Posterior cingulate gyrus (tissue), 11 donors: ENCODE results near the gene SYNPO2.

Experiments
- DNase-seq, 10 donors: peaks; one replicate each; pipeline versions ENCODE4 v3.0.0 to v3.0.0-alpha.2; 2020 to 2021; ENCODE audit warnings: mixed read lengths in 3 of 10
- intact Hi-C: fragments of 100-400 bp; cut with DNase I; formaldehyde crosslinking; loops from one replicate; pipeline ENCODE4 v1.15.1; 2023

Gene SYNPO2

DNA sequence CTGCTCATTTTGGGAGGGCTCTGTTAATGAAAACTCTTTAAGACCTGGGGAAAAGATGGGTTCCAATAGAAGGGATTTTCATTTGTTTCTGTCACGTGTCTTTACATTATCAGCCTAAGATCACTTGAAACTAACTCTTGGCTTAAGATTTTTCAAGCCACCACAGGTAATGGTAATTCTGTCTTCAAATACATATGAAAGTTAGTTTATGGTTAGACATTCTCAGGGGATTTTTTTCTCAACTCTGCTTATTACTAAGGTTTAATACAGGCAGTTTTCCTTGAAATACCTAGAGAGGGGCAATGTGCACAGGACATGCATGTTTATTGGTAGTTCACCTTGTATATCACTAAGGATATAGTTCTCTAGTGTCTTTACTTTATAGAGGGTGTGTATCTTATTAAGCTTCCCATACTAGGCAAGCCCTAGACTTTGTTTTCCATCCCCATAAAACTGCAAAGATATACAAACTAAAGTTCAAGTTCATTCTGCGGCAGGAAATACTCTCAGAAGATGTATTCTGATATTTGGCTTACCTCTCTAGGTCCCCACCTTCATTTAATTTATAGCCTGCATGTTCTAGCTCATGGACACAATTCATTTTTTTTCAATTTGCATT lies 208.7 kb downstream of the SYNPO2 start:
- intact Hi-C loops: no loop called here
- no peak for DNase-seq

DNA sequence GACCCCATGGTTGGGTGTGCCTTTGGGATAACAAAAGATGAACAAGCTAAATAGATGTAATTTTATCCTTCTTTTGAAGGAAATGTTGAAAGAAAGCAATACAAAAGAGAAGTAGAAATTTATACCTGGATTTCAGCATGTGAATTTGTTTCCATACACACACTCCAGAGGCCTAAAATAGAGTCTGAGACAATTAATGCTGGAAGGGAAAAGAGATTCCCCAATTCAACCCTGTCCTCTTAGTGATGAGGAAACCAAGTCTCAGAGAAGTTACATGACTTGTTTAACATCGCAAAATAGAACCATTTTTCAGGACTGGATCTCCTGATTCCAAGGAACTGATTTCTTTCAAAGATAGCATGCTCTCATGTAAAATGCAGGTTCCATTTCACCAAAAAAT lies 209.7 kb downstream of the SYNPO2 start:
- intact Hi-C loops: no loop called here
- DNase-seq: no peak

DNA sequence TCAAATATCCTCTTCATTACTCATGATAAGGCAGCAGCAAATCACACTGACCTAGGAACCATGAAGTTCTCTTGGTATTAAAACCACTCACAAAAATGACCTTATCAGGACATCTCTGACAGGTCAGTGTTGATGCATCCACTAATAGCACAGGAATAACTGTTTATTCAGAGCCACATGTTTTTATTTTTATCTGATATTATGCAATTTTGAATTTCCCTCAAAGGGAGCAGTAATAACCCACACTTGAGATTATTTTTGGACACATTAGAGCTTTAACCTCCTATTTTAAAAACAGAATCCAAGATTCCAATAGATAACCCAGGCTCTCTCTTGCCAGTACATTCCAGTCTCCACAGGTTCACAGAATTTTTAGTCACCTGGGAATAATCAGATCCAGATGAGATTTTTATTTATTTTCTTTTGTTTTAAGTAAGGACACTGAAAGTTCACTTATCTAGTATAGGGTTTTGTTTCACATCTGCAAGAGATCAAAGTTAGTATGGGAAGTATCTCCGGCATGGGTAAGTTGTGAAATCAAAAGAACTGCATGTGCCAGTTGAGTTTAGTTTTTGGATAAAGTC lies 210.7 kb downstream of the SYNPO2 start:
- intact Hi-C loops: no loop called here
- DNase-seq: no peak

DNA sequence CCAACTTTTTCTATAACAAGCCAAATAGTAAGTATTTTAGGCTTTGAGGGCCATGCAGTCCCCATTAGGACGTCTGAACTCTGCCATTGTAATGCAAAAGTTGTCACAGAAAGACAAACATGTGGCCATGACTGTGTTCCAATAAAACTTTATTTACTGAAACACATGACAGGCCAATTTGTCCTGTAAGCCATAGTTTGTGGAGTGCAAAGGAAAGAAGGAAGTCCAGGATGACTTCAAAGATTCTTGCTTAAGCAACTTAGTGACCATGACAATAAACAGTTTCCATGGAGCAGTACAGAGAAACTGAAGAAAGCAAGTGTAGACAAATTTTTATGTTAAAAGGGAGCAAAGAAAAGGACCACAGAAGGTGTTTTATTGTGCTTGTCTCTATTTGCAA lies 212.0 kb downstream of the SYNPO2 start:
- no peak for DNase-seq
- intact Hi-C loops: no loop called here

DNA sequence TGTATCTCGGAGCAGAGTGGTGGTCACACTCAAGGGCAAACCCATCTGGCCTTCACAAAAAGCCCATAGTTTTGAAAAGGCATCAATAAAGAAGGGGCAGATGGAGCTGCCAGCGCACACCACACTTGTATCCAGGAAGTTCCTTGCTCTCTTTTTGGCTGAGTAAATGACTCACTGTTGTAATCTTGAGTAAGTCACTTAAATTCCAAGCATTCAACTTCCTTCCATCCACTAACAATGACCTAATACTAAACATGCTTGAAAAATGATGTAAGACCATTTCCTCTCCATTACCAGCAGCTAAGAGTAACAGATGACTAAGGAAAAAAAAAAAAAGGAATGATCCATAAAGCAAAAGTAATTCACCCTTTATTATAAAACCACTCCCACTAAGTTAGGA lies 214.6 kb downstream of the SYNPO2 start:
- intact Hi-C loops: no loop called here
- DNase-seq: no peak

DNA sequence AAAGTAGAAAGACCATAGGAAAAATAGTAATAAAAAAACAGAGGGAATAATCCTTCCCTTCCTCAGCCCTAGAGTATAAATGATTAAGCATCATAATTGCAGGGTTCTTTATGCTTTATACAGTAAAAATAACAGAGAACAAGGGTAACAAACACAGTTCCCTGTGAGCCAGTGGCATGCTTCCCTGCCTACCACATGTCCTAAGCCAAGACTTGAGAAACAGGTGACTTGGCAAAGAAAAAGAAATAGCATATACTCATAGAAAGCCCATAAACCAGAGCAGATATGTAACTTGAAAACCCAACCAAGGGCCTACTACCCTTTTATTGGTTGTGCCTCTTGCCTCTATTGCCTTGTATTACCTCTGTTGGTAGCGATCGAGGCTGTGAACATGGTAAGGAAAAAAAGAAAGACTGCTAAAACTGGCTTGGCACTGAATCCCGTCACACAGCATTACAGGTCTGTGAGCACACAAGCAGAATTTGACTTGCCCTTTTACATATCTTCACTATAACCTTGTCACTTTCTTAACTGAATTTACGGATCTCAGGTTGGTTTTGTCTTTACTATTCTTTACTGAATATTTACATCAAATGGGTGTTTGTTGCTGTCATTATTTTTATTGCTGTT lies 216.1 kb downstream of the SYNPO2 start:
- DNase-seq: no peak
- intact Hi-C loops: no loop called here

DNA sequence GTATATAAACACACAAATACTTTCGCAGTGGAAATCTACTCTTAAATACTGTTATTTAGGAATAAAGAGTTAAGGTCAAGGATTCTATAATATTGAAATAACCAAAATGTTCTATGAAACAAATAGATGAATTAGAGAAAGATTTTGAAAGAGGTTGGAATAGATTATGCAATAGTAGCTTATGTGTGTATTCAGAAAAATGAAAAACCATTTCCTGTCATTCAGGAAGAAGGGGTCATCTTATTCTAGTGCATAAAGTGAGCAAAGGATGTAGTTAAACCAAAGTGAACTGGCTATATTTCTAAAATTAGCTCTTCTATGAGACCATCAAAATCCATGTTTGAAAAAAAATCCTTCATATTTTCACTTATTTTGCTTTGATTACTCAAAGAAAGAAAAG lies 217.0 kb downstream of the SYNPO2 start:
- intact Hi-C loops: no loop called here
- no peak for DNase-seq

DNA sequence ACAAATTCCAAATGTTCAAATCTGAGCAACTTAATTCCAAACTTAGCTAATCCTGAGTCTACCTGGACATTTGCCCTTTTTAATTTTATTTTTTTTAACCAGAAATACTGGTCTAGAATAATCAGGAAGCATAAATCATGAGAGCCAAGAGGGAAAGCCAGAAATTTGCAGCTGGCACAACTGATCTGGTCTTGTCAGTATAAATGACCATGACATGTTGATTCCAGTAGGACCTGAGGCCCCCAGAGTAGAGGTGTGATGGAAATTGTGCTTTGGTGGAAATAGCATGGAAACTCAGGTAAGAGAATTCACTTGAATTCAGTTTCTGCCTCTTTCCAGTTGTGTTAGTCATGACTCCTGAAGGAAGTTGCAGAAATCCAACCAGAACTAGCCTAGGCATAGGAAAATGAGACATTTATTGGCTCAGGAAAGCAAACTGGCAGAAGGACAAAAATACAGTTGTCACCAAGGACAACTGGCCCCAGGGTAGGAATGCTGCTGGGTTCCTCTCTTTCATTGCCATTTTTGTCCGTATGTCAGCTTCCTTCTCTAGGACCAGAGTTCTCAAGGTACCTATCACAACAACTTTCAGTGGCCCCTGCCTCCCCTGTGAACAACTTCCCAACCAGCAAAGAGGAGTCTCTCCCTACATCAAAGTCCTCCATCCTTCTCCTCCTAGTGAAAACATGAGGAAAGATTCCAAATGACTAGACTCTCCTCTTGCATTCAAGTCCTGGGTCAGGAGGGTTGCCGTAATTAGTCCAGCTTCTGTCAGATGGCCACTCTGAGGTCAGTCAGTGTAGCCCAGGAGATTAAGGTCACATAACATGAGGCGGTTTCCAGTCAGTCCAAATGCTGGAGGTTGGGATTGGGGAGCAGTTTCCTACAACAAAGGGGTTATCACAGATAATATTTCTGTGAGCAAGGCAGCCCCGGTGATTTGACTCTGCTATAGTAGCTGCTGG lies 217.7 kb downstream of the SYNPO2 start:
- DNase-seq: no peak
- intact Hi-C loops: no loop called here

DNA sequence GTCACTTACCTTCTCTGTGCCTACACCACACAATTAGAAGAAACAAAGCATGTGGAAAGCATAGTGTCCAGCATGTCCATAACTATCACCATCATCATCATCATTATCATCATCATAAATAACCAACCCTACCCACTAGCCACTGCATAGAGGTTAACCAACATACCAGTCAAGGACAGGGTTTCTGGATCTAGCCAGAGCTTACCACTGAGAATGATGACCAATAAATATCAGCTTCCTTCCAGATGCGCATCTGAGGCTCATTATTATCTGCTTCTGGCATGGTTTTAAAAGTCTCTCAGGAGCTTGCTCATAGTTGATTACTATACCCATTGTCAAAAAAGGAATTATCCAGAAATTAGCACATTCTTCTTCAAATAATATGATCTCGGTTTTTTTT lies 221.5 kb downstream of the SYNPO2 start:
- intact Hi-C loops: no loop called here

More for the DNA sequence above, 221.5 kb downstream of the SYNPO2 start:
- no peak for DNase-seq
